HG03558 (cell line): ENCODE measurements around the gene KLHL21.
"Not testable (repeated sequence)": the region's sequence is repeated elsewhere in the genome, so short reads cannot be mapped to it uniquely, and the experiment has no call there.

ENCODE experiments used
- ATAC-seq: cut with Tn5 transposase; IDR thresholded peaks from one replicate; pipeline ENCODE4 v1.9.1; 2021; ENCODE audit warnings: moderate number of reproducible peaks; ENCODE audit not compliant: unreplicated experiment; ENCODE audit errors: extremely low read depth

Gene KLHL21

GRCh38 chr1:6560267-6560666, 42.4 kb downstream of the KLHL21 start:
- ATAC-seq: no peak

- ATAC-seq: not testable (repeated sequence)
These were observed 43.5 kb downstream of the KLHL21 start for GRCh38 chr1:6559161-6559560.

DNA sequence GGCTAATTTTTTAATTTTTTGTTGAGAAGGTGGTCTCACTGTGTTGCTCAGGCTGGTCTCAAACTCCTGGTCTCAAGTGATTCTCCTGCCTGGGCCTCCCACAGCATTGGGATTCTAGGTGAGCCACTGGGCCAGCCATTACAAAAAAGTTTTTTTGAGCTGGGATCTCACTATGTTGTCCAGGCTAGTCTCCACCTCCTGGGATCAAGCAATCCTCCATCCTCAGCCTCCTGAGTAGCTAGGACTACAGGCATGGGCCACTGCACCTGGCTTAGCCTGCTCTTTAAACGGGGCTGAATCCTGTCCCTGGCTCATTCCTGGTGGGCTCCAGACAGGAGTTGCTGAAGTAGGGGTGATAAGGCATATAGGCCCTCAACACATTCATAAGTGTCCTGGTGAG, 45.1 kb downstream of the KLHL21 start:
- no peak for ATAC-seq

DNA sequence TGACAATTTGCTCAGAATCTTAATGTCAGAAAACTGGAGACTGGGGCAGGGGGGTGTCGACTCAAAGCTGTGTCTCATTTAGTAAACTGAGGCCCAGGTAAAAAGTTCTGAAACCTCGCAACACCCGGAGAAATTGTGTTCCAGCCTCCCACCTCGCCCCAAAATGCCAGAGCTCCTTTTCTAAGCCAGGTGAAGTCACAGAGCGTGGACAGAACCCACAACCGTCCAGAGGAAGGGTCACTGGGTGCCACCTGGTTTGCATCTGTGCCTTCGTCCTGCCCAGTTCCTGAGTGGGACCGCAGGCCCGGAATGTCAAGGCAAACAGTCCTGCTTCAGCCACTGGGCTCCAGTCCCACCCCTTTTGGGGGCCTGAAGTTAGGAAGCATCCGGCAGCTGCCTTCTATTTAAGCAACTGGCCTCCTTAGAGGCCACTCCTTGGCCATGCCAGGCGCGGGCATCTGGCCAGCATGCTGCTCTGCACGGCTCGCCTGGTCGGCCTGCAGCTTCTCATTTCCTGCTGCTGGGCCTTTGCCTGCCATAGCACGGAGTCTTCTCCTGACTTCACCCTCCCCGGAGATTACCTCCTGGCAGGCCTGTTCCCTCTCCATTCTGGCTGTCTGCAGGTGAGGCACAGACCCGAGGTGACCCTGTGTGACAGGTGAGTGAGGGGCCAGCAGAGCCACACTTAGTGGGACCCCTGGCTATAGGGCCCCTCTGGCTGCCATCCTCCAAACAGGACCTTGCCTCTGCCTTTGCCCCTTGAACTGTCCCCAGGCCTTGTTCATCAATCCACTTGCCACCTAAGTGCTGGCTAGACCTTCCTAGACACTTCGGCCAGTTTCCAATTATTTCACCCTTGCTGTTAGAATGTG, 47.5 kb downstream of the KLHL21 start, which contains the start of gene TAS1R1:
TSS of gene TAS1R1 (plus strand) at position 401 of the 872 bp plus-strand sequence. CDS start at position 468, 67 bp downstream.
- ATAC-seq: no peak

DNA sequence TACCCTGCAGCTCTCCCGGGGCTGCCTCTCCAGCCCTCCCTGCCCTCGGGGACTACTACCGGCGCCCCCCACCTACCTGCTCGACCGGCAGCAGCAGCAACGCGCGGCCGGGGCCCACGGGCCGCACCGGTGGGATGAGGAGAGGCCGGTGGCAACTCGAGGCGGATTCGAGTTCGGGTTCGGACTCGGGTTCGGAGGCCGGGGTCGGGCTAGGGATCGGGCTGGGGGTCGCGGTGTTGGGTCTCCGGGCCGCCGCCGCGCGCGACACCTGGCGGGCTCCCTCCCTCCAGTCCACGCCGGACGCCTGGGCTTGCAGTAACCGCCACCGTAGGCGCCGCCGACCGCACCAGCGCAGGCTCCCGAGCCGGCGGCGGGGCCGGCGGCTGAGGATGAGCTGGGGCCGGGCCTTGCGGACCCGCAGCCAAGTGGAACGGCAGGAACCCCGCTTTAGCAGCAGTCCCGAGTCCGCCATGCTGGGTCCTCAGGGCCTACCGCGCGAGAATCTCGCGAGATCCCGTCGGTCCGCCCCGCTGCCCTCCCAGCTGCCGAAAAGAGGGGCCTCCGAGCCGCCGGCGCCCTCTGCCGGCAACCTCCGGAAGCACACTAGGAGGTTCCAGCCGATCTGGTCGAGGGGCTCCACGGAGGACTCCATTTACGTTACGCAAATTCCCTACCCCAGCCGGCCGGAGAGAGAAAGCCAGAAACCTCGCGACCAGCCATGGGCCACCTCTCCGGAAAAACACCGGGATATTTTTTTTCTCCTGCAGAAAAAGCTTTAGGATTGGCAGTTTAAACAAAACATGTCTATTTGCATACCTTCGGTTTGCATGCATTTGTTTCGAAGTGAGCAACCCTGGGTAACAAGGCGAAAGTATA, 48.4 kb downstream of the KLHL21 start, which contains the start of gene NOL9:
TSS of gene NOL9 (minus strand) at position 483 of the 876 bp plus-strand sequence. CDS start at position 472, 11 bp downstream.
- ATAC-seq: peak; percentile 59

DNA sequence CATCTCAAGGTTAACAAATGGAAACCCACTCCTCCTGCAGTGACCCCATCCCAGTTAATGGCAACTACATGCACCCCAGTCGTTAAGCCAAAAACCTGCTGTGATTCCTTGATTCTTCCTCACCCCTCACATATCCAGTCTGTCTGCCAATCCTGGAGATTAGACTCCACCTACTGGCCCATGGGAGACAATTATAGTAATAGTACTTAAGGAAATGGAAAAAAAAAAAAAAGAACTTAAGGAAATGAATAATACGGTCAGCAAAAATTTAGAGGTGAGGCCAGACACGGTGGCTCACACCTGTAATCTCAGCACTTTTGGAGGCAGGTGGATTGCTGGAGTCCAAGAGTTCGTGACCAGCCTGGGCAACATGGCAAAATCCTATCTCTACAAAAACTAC, 55.4 kb downstream of the KLHL21 start:
- no peak for ATAC-seq

DNA sequence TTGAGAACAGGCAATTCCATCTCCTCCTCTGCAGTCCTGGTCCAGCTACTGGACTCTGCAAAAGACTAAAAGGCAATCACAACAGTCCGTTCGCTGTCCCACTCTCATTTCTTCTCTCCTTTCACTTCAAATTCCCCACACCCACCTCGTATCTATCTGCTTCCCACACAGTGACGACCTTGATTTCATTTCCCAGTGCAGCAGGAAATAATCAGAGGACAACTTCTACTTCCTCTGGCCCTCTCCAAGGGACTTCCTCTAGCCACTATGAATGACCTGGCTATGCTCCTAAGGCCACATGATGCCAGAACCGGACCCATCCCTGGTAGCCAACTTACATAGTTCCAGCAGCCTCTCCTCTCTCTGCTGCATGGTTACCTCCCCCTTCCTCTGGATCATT, 56.3 kb downstream of the KLHL21 start:
- ATAC-seq: no peak

- no peak for ATAC-seq
These were observed 57.2 kb downstream of the KLHL21 start for GRCh38 chr1:6545276-6546112.

DNA sequence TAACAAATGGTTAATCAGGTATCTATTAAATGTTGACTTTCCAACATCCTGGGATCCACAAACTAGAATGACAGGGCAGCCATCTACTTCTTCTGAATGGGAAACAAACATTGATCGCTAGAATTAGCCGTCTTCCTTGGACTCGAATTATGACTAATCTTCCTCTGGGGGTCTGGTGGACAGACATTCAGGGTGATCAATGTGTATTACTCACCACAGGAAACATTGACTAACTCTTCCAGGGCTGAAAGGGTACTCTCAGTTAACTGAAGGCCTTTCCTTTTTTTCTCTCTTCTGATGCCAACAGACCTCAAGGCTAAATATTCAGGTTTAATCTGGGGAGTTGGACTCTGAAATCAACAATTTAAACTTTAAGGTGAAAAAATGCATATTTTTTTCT, 57.8 kb downstream of the KLHL21 start:
- ATAC-seq: no peak
